ENCODE results near the gene RTCA. TPM values are rescaled to one million over a fixed set of nuclear protein-coding genes. Genes with fewer than 3 reads are reported as not detected.

Gene RTCA
- total RNA-seq, 4 donors from 2014 or later = 6.0 to 41.9 (median 36.1) TPM

DNA sequence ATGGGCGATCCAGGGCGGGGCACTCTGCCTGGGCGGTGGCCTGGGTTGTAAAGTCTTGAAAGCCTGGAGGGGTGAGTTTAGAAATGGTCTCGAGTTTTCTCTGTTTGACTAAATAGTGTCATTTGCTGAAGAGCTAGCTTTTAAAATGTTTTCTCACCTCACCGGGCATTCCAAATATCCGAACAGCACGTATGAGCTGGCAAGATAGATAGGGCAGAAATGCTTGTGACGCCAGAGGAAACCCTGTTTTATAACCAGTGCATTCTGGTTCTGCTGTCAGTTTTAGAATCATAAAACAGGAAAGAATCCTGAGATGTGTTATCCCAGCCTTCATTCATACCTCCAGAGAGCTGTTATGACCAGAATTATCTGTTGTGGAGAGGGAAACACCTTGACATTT, 725 bp downstream of the RTCA start:
- intact Hi-C loops (cut with DNase I; ENCODE audit: low total_unique reads) (loop anchor here (5.0 kb wide), 1 partner anchor 134 kb away; the partner anchor contains the start of genes SASS6 and TRMT13), in situ Hi-C loops (cut with MboI; ENCODE audit: low pct_ligation_motif_present in 1 of 4, low pct_unique_long_range_greater_than_20kb in 1 of 4, low sequenced_read_pairs in 3 of 4) (no loop called here)
- no peaks in the 10 kb centered on the region for H3K27me3 ChIP-seq
- H3K36me3 ChIP-seq = peaks cover 0 to 32% (median 14%) of the 10 kb centered on the region in 4 donors
- peak overlapping the region; percentile 88 to 96 (median 92) for H3K4me3 ChIP-seq
- peaks cover 7 to 30% (median 17%) of the 10 kb centered on the region in 4 donors for H3K4me1 ChIP-seq
- H3K27ac ChIP-seq = peak overlapping the region; percentile 90 to 96 (median 93)
- H3K9me3 ChIP-seq = no peaks in the 10 kb centered on the region
- 2% methylated on average over 8 of the region's 8 CpGs; no CpG with 5 or more reads in 1 of the 2 donors for WGBS, 2 donors (ENCODE audit: low coverage in 1 of 2)
- no peak for TF ChIP-seq POLR2A (IDR thresholded peaks at IDR 0.05)
- TF ChIP-seq, protein P1, sequence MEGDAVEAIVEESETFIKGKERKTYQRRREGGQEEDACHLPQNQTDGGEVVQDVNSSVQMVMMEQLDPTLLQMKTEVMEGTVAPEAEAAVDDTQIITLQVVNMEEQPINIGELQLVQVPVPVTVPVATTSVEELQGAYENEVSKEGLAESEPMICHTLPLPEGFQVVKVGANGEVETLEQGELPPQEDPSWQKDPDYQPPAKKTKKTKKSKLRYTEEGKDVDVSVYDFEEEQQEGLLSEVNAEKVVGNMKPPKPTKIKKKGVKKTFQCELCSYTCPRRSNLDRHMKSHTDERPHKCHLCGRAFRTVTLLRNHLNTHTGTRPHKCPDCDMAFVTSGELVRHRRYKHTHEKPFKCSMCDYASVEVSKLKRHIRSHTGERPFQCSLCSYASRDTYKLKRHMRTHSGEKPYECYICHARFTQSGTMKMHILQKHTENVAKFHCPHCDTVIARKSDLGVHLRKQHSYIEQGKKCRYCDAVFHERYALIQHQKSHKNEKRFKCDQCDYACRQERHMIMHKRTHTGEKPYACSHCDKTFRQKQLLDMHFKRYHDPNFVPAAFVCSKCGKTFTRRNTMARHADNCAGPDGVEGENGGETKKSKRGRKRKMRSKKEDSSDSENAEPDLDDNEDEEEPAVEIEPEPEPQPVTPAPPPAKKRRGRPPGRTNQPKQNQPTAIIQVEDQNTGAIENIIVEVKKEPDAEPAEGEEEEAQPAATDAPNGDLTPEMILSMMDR (IDR thresholded peaks at IDR 0.05) = no peak
- TF ChIP-seq EP300 (IDR thresholded peaks at IDR 0.05; ENCODE audit: low read depth) = no peak
- no peak for TF ChIP-seq POLR2AphosphoS5 (IDR thresholded peaks at IDR 0.05)
- DNase-seq = peak; percentile 72

DNA sequence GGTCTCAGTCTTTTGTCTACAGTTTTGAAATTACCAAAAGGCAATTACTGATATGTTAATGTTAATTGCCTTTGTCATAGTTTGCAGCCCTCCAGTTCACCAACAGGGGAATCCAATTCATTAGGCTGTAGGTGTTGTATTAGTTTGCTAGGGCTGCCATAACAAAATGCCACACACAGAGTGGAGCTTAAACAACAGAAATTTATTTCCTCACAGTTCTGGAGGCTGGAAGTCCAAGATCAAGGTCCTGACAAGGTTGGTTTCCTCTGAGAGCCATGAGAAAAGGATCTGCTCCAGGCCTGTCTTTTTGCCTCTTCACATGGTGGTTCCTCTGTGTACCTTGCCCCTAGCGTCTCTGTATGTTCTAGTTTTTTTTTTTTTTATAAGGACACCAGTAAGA, 1.3 kb downstream of the RTCA start:
- TF ChIP-seq EP300 (IDR thresholded peaks at IDR 0.05; ENCODE audit: low read depth) (no peak), POLR2AphosphoS5 (IDR thresholded peaks at IDR 0.05) (no peak), POLR2A (IDR thresholded peaks at IDR 0.05) (no peak)
- TF ChIP-seq, protein P1 (IDR thresholded peaks at IDR 0.05) = no peak
- H3K27me3 ChIP-seq = no peaks in the 10 kb centered on the region
- peaks cover 7 to 30% (median 17%) of the 10 kb centered on the region in 4 donors for H3K4me1 ChIP-seq
- H3K27ac ChIP-seq = peak overlapping the region in 2 of 4 donors; percentile 90 to 96
- DNase-seq = no peak
- H3K9me3 ChIP-seq = no peaks in the 10 kb centered on the region
- H3K4me3 ChIP-seq = peak overlapping the region in 3 of 4 donors; percentile 88 to 96 (median 93)
- in situ Hi-C loops (cut with MboI; ENCODE audit: low pct_ligation_motif_present in 1 of 4, low pct_unique_long_range_greater_than_20kb in 1 of 4, low sequenced_read_pairs in 3 of 4) = no loop called here
- intact Hi-C loops (cut with DNase I; ENCODE audit: low total_unique reads) = loop anchor here (5.0 kb wide), 1 partner anchor 135 kb away; the partner anchor contains the start of genes SASS6 and TRMT13
- peaks cover 0 to 37% (median 16%) of the 10 kb centered on the region in 4 donors for H3K36me3 ChIP-seq
- 67 to 71% methylated on average over 1 of the region's 1 CpG for WGBS, 2 donors (ENCODE audit: low coverage in 1 of 2)

DNA sequence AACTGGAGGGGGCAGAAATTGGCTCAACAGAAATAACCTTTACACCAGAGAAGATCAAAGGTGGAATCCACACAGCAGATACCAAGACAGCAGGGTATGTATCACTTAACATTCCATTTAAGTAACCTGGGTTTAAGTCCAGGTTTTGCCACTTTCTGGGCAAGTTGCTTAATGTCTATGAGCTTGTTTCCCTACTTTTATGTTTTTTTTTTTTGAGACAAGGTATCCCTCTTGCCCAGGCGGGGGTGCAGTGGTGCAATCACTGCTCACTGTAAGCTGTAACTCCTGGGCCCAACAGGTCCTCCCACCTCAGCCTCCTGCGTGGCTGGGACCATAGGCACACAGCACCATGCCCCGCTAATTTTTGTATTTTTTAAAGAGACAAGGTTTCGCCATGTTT, 2.2 kb downstream of the RTCA start:
- Histone ChIP-seq H3K27me3 (no peaks in the 10 kb centered on the region), H3K27ac (no peak overlapping the region), H3K36me3 (peaks cover 0 to 47% (median 19%) of the 10 kb centered on the region in 4 donors), H3K4me1 (peaks cover 7 to 30% (median 17%) of the 10 kb centered on the region in 4 donors), H3K9me3 (no peaks in the 10 kb centered on the region), H3K4me3 (no peak overlapping the region)
- intact Hi-C loops (cut with DNase I; ENCODE audit: low total_unique reads) (loop anchor here (5.0 kb wide), 1 partner anchor 136 kb away; the partner anchor contains the start of genes SASS6 and TRMT13), in situ Hi-C loops (cut with MboI; ENCODE audit: low pct_ligation_motif_present in 1 of 4, low pct_unique_long_range_greater_than_20kb in 1 of 4, low sequenced_read_pairs in 3 of 4) (no loop called here)
- WGBS, 2 donors (ENCODE audit: low coverage in 1 of 2) = 95 to 100% methylated on average over 3 to 4 of the region's 4 CpGs
- DNase-seq = no peak
- TF ChIP-seq POLR2AphosphoS5 (IDR thresholded peaks at IDR 0.05) = no peak
- TF ChIP-seq, protein P1 (IDR thresholded peaks at IDR 0.05) = no peak
- no peak for TF ChIP-seq POLR2A (IDR thresholded peaks at IDR 0.05)
- no peak for TF ChIP-seq EP300 (IDR thresholded peaks at IDR 0.05; ENCODE audit: low read depth)

DNA sequence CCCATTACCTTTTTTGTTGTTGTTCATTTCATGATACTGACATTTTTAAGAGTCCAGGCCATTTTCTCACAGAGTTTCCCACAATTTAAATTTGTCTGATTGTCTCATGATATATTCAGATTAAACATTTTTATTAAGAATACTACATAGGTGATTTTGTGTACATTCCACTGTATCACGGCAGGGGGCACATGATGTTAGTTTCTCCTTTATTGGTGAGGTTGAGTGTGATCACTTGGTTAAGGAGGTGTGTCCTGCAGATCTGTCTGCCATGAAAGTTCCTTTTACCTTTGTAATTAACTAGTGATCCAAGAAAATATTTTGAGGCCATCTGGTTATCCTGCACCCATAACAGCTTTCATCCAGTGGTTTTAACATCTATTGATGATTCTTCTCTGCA, 11.8 kb downstream of the RTCA start:
- intact Hi-C loops (cut with DNase I; ENCODE audit: low total_unique reads) (loop anchor here (5.0 kb wide), 1 partner anchor 189 kb away; no protein-coding TSS in a partner anchor), in situ Hi-C loops (cut with MboI; ENCODE audit: low pct_ligation_motif_present in 1 of 4, low pct_unique_long_range_greater_than_20kb in 1 of 4, low sequenced_read_pairs in 3 of 4) (loop anchor here in 2 of 4 donors (25.0 kb wide), 1 partner anchor 184 kb away; no protein-coding TSS in a partner anchor)
- Histone ChIP-seq H3K4me1 (no peaks in the 10 kb centered on the region), H3K27ac (no peak overlapping the region), H3K27me3 (no peaks in the 10 kb centered on the region), H3K4me3 (no peak overlapping the region), H3K9me3 (no peaks in the 10 kb centered on the region), H3K36me3 (peaks cover 0 to 80% (median 38%) of the 10 kb centered on the region in 4 donors)
- WGBS, 2 donors (ENCODE audit: low coverage in 1 of 2) = 52 to 67% methylated on average over 1 of the region's 1 CpG
- no peak for DNase-seq
- TF ChIP-seq, protein P1 (IDR thresholded peaks at IDR 0.05) = no peak
- no peak for TF ChIP-seq POLR2A (IDR thresholded peaks at IDR 0.05)
- no peak for TF ChIP-seq EP300 (IDR thresholded peaks at IDR 0.05; ENCODE audit: low read depth)
- no peak for TF ChIP-seq POLR2AphosphoS5 (IDR thresholded peaks at IDR 0.05)
